GM12873 (cell line): ENCODE results near the gene CAMK2G.

ENCODE experiments used
- CTCF ChIP-seq: IDR thresholded peaks from 2 replicates; pipeline ENCODE4 v1.5.1; 2012; ENCODE audit warnings: low read depth, mild to moderate bottlenecking, moderate library complexity, low read length, control low read depth; ENCODE audit not compliant: insufficient read depth; ENCODE audit errors: missing control alignments

Gene CAMK2G

GRCh38 chr10:73789659-73790055, 84.7 kb downstream of the CAMK2G start:
- no peak for TF ChIP-seq CTCF

GRCh38 chr10:73788864-73789658, 85.3 kb downstream of the CAMK2G start:
- TF ChIP-seq CTCF: no peak

DNA sequence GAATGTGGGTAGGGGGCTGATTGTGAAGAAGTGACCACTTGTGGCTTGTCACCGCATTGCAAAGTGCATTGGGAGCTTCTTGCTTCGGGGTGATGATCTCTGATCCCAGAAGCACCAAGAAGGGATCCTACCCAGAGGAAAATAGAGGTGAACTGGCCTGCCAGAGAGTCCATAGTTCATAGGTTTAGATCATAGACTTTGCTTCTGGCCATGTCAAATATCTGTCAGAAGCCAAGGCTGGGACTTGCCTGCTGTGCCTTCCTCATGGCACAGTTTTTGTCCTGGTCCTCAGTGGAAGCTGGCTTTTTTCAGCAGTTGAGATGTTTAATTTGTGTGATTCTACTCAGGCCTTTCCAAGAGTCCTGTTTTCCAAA, 87.9 kb downstream of the CAMK2G start:
- TF ChIP-seq CTCF: peak; percentile 21

- TF ChIP-seq CTCF: no peak
Measured at GRCh38 chr10:73785721-73786511, 88.4 kb downstream of the CAMK2G start.

- TF ChIP-seq CTCF: no peak
Measured at GRCh38 chr10:73785211-73785720, 89.1 kb downstream of the CAMK2G start, which contains the start of gene ZSWIM8. TSS of gene ZSWIM8 (plus strand) at chr10:73785606. CDS start at chr10:73785879, 273 bp downstream.

GRCh38 chr10:73782749-73783085, 91.6 kb downstream of the CAMK2G start:
- no peak for TF ChIP-seq CTCF
